CD14-positive monocyte (primary cell): Measurements from ENCODE around the gene HSF2BP. TPM values are rescaled to one million over a fixed set of nuclear protein-coding genes. Genes with fewer than 3 reads are reported as not detected.
A peak's percentile ranks its signal among the peaks of the same experiment; 100 is the strongest.

Source experiments
- DNase-seq, 3 donors: peaks; one replicate each; pipeline ENCODE4 v3.0.0-alpha.2; 2011 to 2022
- H2AFZ ChIP-seq: 2 replicates; pipeline ENCODE4 v1.6.0; 2012; ENCODE audit warnings: mild to moderate bottlenecking, low read depth, low read length, inconsistent platforms; ENCODE audit not compliant: insufficient read depth, poor library complexity, severe bottlenecking
- H3K27ac ChIP-seq, 2 donors: 1 replicate in 1 of 2; 2 replicates in 1 of 2; pipeline ENCODE4 v1.5.1; 2012 to 2013; ENCODE audit warnings: low read length in 2 of 2, control low read depth in 1 of 2, inconsistent platforms in 1 of 2, low read depth in 1 of 2, mild to moderate bottlenecking in 1 of 2
- H3K27me3 ChIP-seq, 2 donors: one replicate each; pipeline versions ENCODE4 v1.6.0 to v1.6.1; 2011 to 2013; ENCODE audit warnings: low read length in 2 of 2; ENCODE audit not compliant: control insufficient read depth in 2 of 2, insufficient read depth in 2 of 2
- H3K36me3 ChIP-seq, 2 donors: replicated peaks in 1 of 2; 1 replicate in 1 of 2; 2 replicates in 1 of 2; pipeline versions ENCODE4 v1.5.1 to v1.6.1; 2012 to 2013; ENCODE audit warnings: low read length in 2 of 2, control low read depth in 1 of 2, inconsistent platforms in 1 of 2, mild to moderate bottlenecking in 1 of 2; ENCODE audit not compliant: insufficient read depth in 2 of 2, control insufficient read depth in 1 of 2
- H3K4me1 ChIP-seq, 2 donors: 1 replicate in 1 of 2; 2 replicates in 1 of 2; pipeline versions ENCODE4 v1.5.1 to v1.6.1; 2012 to 2013; ENCODE audit warnings: low read length in 2 of 2, control low read depth in 1 of 2, inconsistent platforms in 1 of 2, mild to moderate bottlenecking in 1 of 2, moderate library complexity in 1 of 2; ENCODE audit not compliant: insufficient read depth in 2 of 2, control insufficient read depth in 1 of 2
- H3K4me2 ChIP-seq: replicated peaks from 2 replicates; pipeline ENCODE3; 2012; ENCODE audit warnings: low read length, moderate library complexity, mild to moderate bottlenecking; ENCODE audit not compliant: poor library complexity, severe bottlenecking; ENCODE audit errors: extremely low read depth
- H3K4me3 ChIP-seq, 3 experiments: fragments of 200-600 bp in 1 of 3; sonication (generic) in 1 of 3; replicated peaks in 1 of 3; 1 replicate in 2 of 3; 2 replicates in 1 of 3; pipeline ENCODE4 v1.5.1; 2011 to 2013; ENCODE audit warnings: low read length in 3 of 3, mild to moderate bottlenecking in 3 of 3, control low read depth in 2 of 3, low read depth in 2 of 3, inconsistent platforms in 1 of 3, moderate library complexity in 1 of 3
- H3K79me2 ChIP-seq: 2 replicates; pipeline ENCODE4 v1.6.0; 2012; ENCODE audit warnings: mild to moderate bottlenecking, control low read depth, inconsistent platforms, low read length, moderate library complexity; ENCODE audit not compliant: insufficient read depth
- H3K9ac ChIP-seq: 2 replicates; pipeline ENCODE4 v1.6.0; 2017; ENCODE audit warnings: low read length, mild to moderate bottlenecking; ENCODE audit not compliant: insufficient read depth, poor library complexity, severe bottlenecking
- H3K9me3 ChIP-seq, 2 donors: replicated peaks in 1 of 2; 1 replicate in 1 of 2; 2 replicates in 1 of 2; pipeline versions ENCODE4 v1.5.1 to v1.6.1; 2012 to 2013; ENCODE audit warnings: low read length in 2 of 2, control low read depth in 1 of 2; ENCODE audit not compliant: control insufficient read depth in 1 of 2, insufficient read depth in 1 of 2
- H4K20me1 ChIP-seq: 2 replicates; pipeline ENCODE4 v1.6.0; 2012; ENCODE audit warnings: mild to moderate bottlenecking, low read length, control low read depth, moderate library complexity; ENCODE audit not compliant: insufficient read depth
- H3K27ac Mint-ChIP-seq, 7 donors: one replicate each; pipeline ENCODE4 v1.8.0; 2020; ENCODE audit warnings: mild to moderate bottlenecking in 7 of 7, mixed read lengths in 7 of 7, moderate library complexity in 6 of 7, inconsistent platforms in 2 of 7
- H3K27me3 Mint-ChIP-seq, 3 donors: one replicate each; pipeline ENCODE4 v1.8.0; 2021 to 2022; ENCODE audit warnings: low read depth in 3 of 3, mild to moderate bottlenecking in 3 of 3, mixed read lengths in 3 of 3, moderate library complexity in 3 of 3, inconsistent platforms in 1 of 3
- H3K36me3 Mint-ChIP-seq, 2 donors: one replicate each; pipeline ENCODE4 v1.8.0; 2020; ENCODE audit warnings: mixed read lengths in 2 of 2, inconsistent platforms in 1 of 2, mild to moderate bottlenecking in 1 of 2
- H3K4me1 Mint-ChIP-seq: one replicate; pipeline ENCODE4 v1.8.0; 2020; ENCODE audit warnings: mild to moderate bottlenecking, mixed read lengths
- H3K4me3 Mint-ChIP-seq, 2 donors: one replicate each; pipeline ENCODE4 v1.8.0; 2020; ENCODE audit warnings: mild to moderate bottlenecking in 2 of 2, mixed read lengths in 2 of 2, moderate library complexity in 1 of 2
- H3K9me3 Mint-ChIP-seq, 7 donors: one replicate each; pipeline ENCODE4 v1.8.0; 2020 to 2022; ENCODE audit warnings: mixed read lengths in 7 of 7, mild to moderate bottlenecking in 6 of 7, moderate library complexity in 6 of 7, inconsistent platforms in 2 of 7
- WGBS: methylation state at CpG from one replicate; pipeline ENCODE4 v1.1.5; 2013; ENCODE audit warnings: missing lambda C conversion rate; ENCODE audit not compliant: insufficient coverage; 5-methylcytosine and 5-hydroxymethylcytosine counted together
- intact Hi-C, 2 donors: fragments of 100-400 bp; cut with micrococcal nuclease; formaldehyde crosslinking; loops; one replicate each; pipeline versions ENCODE4 v1.15.0 to v1.15.1; 2023
- polyA plus RNA-seq, 3 donors: library from polyadenylated mRNA; depleted of rRNA in 1 of 3; unstranded in 2 of 3; stranded (reverse) in 1 of 3; fragments of 300-500 nt in 2 of 3; fragments of >200 nt in 1 of 3; fragmentation: Illumina TruSeq in 2 of 3; gene quantifications; 1 replicate in 2 of 3; 2 replicates in 1 of 3; pipeline ENCODE4 v1.2.3, GENCODE V29; 2012 to 2021
- TF ChIP-seq, protein P1 (sequence below): fragments of 200-600 bp; IDR thresholded peaks from one replicate; pipeline ENCODE4 v1.8.0; 2022; ENCODE audit warnings: antibody characterized with exemption, mild to moderate bottlenecking

Gene HSF2BP
- polyA plus RNA-seq, 3 donors, result 0.20 TPM; not detected in 2

DNA sequence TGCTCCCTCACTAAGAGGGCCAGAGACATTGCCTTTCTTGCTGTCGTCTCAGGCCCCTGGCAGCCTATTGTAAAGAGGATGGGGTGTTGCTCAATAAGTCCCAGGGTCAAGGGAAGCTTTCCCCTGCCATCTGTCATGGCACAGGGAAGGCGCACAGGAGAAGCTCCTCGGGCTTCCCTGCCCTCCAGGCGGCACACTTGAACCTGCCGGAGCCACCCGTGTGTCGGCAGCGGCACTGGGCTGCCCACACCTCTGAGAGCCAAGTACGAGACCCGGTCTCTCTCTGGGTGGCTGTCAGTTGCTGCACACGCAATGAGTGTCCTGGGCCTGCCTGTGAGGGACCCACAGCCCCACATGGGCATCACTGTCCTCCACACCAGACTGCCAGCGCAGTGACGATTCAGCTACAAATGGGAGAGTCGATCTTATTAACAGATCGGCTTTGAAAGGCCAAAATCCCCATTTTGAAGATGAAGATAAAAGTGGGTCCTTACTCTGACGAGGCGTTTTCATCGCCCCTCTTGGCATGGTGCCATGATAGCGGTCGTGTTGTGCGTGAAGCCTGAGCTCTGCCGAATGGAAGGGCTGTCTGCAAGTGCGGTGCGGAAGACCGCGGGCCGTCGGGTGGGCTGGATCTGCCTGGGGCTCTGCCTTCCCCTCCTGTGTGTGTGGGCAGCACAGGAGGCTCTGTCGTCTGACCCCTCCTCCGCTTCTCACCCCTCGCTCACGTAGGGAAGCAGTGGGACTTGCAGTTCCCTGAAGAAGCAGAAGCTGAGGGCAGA, 30.5 kb upstream of the HSF2BP start:
- peaks cover 81 to 98% of the 10 kb centered on the region in 2 donors for H3K36me3 ChIP-seq
- H3K9me3 Mint-ChIP-seq, result peaks cover 0 to 2% (median 0%) of the 10 kb centered on the region in 7 donors
- intact Hi-C loops, result no loop called here
- no peak overlapping the region for H3K4me2 ChIP-seq
- peaks cover 70 to 93% of the 10 kb centered on the region in 2 donors for H3K36me3 Mint-ChIP-seq
- H4K20me1 ChIP-seq, result no peaks in the 10 kb centered on the region
- peak overlapping the region in 1 of 7 donors; percentile 30 for H3K27ac Mint-ChIP-seq
- H3K4me3 Mint-ChIP-seq, result no peak overlapping the region
- peaks cover 9 to 14% of the 10 kb centered on the region in 2 donors for H3K4me1 ChIP-seq
- H3K27me3 ChIP-seq, result no peaks in the 10 kb centered on the region
- H2AFZ ChIP-seq, result no peak overlapping the region
- H3K9ac ChIP-seq, result no peak overlapping the region
- no peak overlapping the region for H3K27ac ChIP-seq
- peaks cover 14% of the 10 kb centered on the region for H3K4me1 Mint-ChIP-seq
- H3K27me3 Mint-ChIP-seq, result peaks cover 0 to 4% (median 0%) of the 10 kb centered on the region in 3 donors
- DNase-seq, result no peak
- 93% methylated on average over 30 of the region's 32 CpGs for WGBS
- H3K9me3 ChIP-seq, result no peaks in the 10 kb centered on the region
- TF ChIP-seq, protein P1, sequence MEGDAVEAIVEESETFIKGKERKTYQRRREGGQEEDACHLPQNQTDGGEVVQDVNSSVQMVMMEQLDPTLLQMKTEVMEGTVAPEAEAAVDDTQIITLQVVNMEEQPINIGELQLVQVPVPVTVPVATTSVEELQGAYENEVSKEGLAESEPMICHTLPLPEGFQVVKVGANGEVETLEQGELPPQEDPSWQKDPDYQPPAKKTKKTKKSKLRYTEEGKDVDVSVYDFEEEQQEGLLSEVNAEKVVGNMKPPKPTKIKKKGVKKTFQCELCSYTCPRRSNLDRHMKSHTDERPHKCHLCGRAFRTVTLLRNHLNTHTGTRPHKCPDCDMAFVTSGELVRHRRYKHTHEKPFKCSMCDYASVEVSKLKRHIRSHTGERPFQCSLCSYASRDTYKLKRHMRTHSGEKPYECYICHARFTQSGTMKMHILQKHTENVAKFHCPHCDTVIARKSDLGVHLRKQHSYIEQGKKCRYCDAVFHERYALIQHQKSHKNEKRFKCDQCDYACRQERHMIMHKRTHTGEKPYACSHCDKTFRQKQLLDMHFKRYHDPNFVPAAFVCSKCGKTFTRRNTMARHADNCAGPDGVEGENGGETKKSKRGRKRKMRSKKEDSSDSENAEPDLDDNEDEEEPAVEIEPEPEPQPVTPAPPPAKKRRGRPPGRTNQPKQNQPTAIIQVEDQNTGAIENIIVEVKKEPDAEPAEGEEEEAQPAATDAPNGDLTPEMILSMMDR, result no peak
- no peaks in the 10 kb centered on the region for H3K79me2 ChIP-seq
- H3K4me3 ChIP-seq, result no peak overlapping the region

DNA sequence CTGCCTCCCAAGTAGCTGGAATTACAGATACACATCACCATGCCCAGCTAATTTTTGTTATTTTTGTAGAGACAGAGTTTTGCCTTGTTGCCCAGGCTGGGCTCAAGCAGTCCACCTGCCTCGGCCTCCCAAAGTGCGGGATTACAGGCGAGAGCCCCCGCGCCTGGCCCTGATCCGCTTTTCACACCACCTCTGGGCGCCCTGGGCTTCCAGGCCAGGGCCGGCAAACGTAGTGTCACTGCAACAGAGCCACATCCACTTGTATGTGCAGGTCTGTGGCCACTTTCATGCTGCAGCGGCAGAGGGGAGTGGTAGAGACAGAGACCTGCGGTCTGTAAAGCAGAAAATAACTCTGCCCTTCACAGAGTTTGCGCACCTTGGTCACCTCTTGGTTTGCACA, 29.6 kb upstream of the HSF2BP start:
- Histone ChIP-seq H2AFZ (no peak overlapping the region), H3K9ac (no peak overlapping the region), H3K4me3 (no peak overlapping the region), H3K4me2 (no peak overlapping the region), H3K9me3 (no peaks in the 10 kb centered on the region), H3K79me2 (no peaks in the 10 kb centered on the region), H3K27me3 (no peaks in the 10 kb centered on the region), H3K36me3 (peaks cover 79 to 98% of the 10 kb centered on the region in 2 donors), H3K4me1 (peaks cover 9 to 14% of the 10 kb centered on the region in 2 donors), H3K27ac (peak overlapping the region in 1 of 2 donors; percentile 52), H4K20me1 (no peaks in the 10 kb centered on the region)
- Mint-ChIP-seq H3K27me3 (peaks cover 0 to 4% (median 0%) of the 10 kb centered on the region in 3 donors), H3K27ac (no peak overlapping the region), H3K9me3 (no peaks in the 10 kb centered on the region), H3K4me3 (no peak overlapping the region), H3K36me3 (peaks cover 70 to 92% of the 10 kb centered on the region in 2 donors), H3K4me1 (peaks cover 19% of the 10 kb centered on the region)
- intact Hi-C loops, result no loop called here
- 96% methylated on average over 6 of the region's 12 CpGs for WGBS
- DNase-seq, result no peak
- TF ChIP-seq, protein P1, result no peak
